ENCODE results near the gene NCF2. TPM values are rescaled to one million over a fixed set of nuclear protein-coding genes. Genes with fewer than 3 reads are reported as not detected.
A peak's percentile ranks its signal among the peaks of the same experiment; 100 is the strongest.

Gene NCF2
- total RNA-seq, 1 donor from 2014 or later: not detected

DNA sequence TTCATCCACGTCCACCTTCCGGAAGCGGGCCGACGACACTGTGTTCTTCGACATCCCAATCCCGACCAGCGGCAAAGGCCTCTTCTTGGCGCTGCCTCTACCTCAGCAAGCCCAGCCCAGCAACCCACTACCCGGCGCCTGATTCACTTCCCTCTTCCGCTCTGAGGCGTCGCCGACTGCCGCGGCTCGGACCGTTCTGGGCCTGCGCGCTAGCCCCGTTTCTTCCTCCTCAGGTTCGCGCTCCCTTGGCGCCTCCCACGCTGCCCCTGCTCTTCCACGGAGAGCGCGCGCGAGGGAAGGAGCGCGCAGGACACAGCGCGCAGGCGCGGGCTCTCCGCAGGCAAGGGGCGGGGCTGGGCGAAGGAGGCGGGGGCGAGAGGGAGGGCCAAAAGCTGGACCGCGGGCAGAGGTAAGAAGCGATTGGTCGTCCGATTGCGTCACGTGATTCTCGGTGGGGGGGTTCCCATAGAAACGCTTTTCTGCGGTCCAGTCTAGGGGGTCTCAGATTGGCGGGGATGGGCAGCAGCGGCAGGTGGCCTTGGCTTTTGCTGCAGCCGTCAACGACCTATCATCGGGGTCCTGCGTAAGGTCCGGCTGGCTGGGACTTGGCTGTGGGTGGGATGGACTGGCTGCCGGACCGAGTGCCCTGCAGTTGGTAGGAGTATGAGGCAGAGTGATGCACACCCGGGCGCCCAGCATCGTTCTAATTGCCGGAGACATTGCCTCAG is 45.5 kb upstream of the NCF2 start, which contains the start of gene ARPC5:
ARPC5 (minus strand) TSS at position 178 of the 728 bp plus-strand sequence; CDS start at position 54, 124 bp downstream.
- no peaks in the 10 kb centered on the region for H3K9me3 Mint-ChIP-seq
- DNase-seq (ENCODE audit: low read depth, low spot score): peak; percentile 97
- peak within 1 kb of the TSS; percentile 98 for H3K27ac Mint-ChIP-seq (ENCODE audit: unreplicated experiment)
- TF ChIP-seq, protein P1, sequence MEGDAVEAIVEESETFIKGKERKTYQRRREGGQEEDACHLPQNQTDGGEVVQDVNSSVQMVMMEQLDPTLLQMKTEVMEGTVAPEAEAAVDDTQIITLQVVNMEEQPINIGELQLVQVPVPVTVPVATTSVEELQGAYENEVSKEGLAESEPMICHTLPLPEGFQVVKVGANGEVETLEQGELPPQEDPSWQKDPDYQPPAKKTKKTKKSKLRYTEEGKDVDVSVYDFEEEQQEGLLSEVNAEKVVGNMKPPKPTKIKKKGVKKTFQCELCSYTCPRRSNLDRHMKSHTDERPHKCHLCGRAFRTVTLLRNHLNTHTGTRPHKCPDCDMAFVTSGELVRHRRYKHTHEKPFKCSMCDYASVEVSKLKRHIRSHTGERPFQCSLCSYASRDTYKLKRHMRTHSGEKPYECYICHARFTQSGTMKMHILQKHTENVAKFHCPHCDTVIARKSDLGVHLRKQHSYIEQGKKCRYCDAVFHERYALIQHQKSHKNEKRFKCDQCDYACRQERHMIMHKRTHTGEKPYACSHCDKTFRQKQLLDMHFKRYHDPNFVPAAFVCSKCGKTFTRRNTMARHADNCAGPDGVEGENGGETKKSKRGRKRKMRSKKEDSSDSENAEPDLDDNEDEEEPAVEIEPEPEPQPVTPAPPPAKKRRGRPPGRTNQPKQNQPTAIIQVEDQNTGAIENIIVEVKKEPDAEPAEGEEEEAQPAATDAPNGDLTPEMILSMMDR (conservative IDR thresholded peaks at IDR 0.05): no peak
- H3K36me3 Mint-ChIP-seq (ENCODE audit: low read depth): peaks cover 2% of the 10 kb centered on the region
- H3K4me3 Mint-ChIP-seq: peak within 1 kb of the TSS; percentile 99
- H3K27me3 Mint-ChIP-seq (ENCODE audit: low read depth): peaks cover 11% of the 10 kb centered on the region
- peaks cover 46% of the 10 kb centered on the region for H3K4me1 Mint-ChIP-seq

- Mint-ChIP-seq H3K27ac (ENCODE audit: unreplicated experiment) (peak overlapping the region; percentile 98), H3K36me3 (ENCODE audit: low read depth) (peaks cover 4% of the 10 kb centered on the region), H3K27me3 (ENCODE audit: low read depth) (peaks cover 11% of the 10 kb centered on the region), H3K4me1 (peaks cover 50% of the 10 kb centered on the region), H3K4me3 (peak overlapping the region; percentile 99), H3K9me3 (no peaks in the 10 kb centered on the region)
- peak; percentile 23 for DNase-seq (ENCODE audit: low read depth, low spot score)
- TF ChIP-seq, protein P1 (conservative IDR thresholded peaks at IDR 0.05): no peak
Measured at GRCh38 chr1:183635099-183635605, 44.9 kb upstream of the NCF2 start.

DNA sequence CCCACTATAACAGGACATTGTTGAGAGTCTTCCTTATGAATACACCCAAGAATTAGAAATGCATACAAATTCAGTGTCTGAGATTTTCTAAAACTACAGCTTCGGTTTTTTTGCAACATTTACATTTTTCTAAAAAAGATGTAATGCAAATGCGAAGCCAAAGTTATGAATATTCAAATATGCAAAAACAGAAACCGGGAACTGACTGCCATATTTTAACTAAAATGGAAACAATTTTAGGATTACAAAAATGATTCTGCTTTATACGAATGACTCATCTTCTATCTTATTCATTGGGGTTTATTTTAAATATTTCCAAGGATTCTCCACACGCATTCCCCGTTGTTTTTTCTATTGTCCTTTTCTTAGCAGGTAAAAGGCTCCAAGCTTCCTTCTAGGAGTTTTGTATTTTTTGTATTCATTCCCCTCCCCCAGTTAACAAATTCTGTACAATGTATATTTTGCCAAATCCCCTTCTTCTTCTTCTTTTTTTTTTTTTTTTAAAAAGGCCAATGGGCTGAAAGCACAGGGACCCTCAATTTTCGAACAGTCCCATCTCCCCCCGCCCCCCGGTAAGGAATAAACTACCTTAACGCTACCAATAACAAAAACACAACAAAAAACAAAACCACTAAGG is 44.3 kb upstream of the NCF2 start:
- no peak for DNase-seq (ENCODE audit: low read depth, low spot score)
- Mint-ChIP-seq H3K27me3 (ENCODE audit: low read depth) (peaks cover 11% of the 10 kb centered on the region), H3K4me3 (peak overlapping the region; percentile 99), H3K36me3 (ENCODE audit: low read depth) (peaks cover 4% of the 10 kb centered on the region), H3K27ac (ENCODE audit: unreplicated experiment) (peak overlapping the region; percentile 90), H3K9me3 (no peaks in the 10 kb centered on the region), H3K4me1 (peaks cover 50% of the 10 kb centered on the region)
- TF ChIP-seq, protein P1 (conservative IDR thresholded peaks at IDR 0.05): no peak

DNA sequence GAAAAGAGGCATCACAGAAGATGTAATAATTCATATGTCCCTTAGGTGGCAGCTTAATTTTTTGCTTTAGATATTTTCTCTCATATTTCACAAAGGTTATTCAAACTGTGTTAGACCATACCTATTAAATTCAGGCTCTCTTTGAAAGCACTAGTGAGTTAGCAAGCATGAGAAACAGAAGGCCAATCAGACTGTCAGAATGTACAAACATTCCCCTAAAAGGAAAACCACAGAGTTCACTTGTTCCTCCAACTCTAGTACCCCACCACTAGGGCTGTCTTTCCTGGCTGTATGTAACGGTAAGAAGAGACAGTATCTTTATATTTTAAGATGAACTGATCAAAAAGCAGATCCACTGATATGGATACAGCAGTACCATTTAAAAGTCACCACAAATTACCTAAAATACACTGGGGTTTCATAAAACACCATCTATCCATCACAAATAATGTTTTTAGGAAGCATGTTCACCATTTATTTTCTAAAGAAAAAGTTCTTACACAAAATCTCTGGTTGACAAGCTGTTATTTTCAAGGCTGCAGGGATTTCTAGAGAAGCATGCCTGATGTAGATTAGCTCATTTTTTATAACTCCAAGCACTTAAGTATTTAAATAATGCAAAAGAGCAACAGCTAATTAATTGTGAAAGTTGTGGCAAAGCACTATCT is 43.6 kb upstream of the NCF2 start:
- no peaks in the 10 kb centered on the region for H3K9me3 Mint-ChIP-seq
- H3K27me3 Mint-ChIP-seq (ENCODE audit: low read depth): peaks cover 11% of the 10 kb centered on the region
- H3K4me3 Mint-ChIP-seq: peak overlapping the region; percentile 99
- H3K27ac Mint-ChIP-seq (ENCODE audit: unreplicated experiment): no peak overlapping the region
- peaks cover 51% of the 10 kb centered on the region for H3K4me1 Mint-ChIP-seq
- DNase-seq (ENCODE audit: low read depth, low spot score): no peak
- TF ChIP-seq, protein P1 (conservative IDR thresholded peaks at IDR 0.05): peak; percentile 71
- H3K36me3 Mint-ChIP-seq (ENCODE audit: low read depth): peaks cover 5% of the 10 kb centered on the region

DNA sequence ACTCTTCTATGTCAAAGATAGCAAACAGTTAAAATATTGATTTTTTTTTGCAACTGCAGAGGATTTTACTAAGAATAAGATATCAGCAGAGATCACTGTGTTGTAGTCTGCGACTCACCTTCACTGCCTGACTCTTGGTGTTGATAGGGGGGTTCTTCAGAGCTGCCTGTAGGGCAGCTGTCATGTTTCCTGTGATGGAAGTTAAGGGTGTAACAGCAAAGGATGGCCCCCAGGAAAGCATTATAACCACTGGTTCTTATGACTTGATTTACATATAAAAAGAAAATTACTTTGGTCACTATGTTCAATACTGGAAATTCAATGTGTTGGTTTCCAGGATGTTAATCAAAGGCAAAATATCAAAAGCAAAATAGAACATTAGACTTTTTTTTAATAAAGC is 42.7 kb upstream of the NCF2 start:
- TF ChIP-seq, protein P1 (conservative IDR thresholded peaks at IDR 0.05): no peak
- no peaks in the 10 kb centered on the region for H3K9me3 Mint-ChIP-seq
- peaks cover 11% of the 10 kb centered on the region for H3K27me3 Mint-ChIP-seq (ENCODE audit: low read depth)
- H3K4me3 Mint-ChIP-seq: peak overlapping the region; percentile 99
- no peak overlapping the region for H3K27ac Mint-ChIP-seq (ENCODE audit: unreplicated experiment)
- DNase-seq (ENCODE audit: low read depth, low spot score): no peak
- H3K36me3 Mint-ChIP-seq (ENCODE audit: low read depth): peaks cover 13% of the 10 kb centered on the region
- peaks cover 57% of the 10 kb centered on the region for H3K4me1 Mint-ChIP-seq

All from neural crest cell (in vitro differentiated cells).